Subcutaneous abdominal adipose tissue (tissue), 5 donors: ENCODE data around the gene CDX1.

Experiments
- H3K27ac ChIP-seq: one replicate; pipeline ENCODE4 v1.7.0; 2013; ENCODE audit warnings: low read depth, mild to moderate bottlenecking, inconsistent platforms, low read length, moderate library complexity
- H3K27me3 ChIP-seq, 5 donors: one replicate each; pipeline ENCODE4 v1.7.0; 2013; ENCODE audit warnings: low read length in 5 of 5, inconsistent platforms in 1 of 5; ENCODE audit not compliant: control insufficient read depth in 5 of 5, insufficient read depth in 4 of 5
- H3K36me3 ChIP-seq, 5 donors: one replicate each; pipeline ENCODE4 v1.7.0; 2013; ENCODE audit warnings: low read length in 5 of 5; ENCODE audit not compliant: control insufficient read depth in 5 of 5, insufficient read depth in 5 of 5
- H3K4me1 ChIP-seq, 5 donors: one replicate each; pipeline ENCODE4 v1.7.0; 2013; ENCODE audit warnings: low read length in 5 of 5, mild to moderate bottlenecking in 3 of 5, moderate library complexity in 1 of 5; ENCODE audit not compliant: control insufficient read depth in 5 of 5, insufficient read depth in 5 of 5
- H3K4me3 ChIP-seq, 5 donors: one replicate each; pipeline ENCODE4 v1.7.0; 2013; ENCODE audit warnings: low read length in 5 of 5, low read depth in 1 of 5
- H3K9ac ChIP-seq, 5 donors: one replicate each; pipeline ENCODE4 v1.7.0; 2013; ENCODE audit warnings: low read length in 5 of 5, mild to moderate bottlenecking in 4 of 5, moderate library complexity in 3 of 5
- H3K9me3 ChIP-seq, 5 donors: one replicate each; pipeline ENCODE4 v1.7.0; 2013; ENCODE audit warnings: low read length in 5 of 5; ENCODE audit not compliant: control insufficient read depth in 5 of 5
- donor health status: healthy.
- donor health status: healthy.
- donor health status: healthy.
- donor health status: healthy.
- donor health status: healthy.

The CDX1 gene

DNA sequence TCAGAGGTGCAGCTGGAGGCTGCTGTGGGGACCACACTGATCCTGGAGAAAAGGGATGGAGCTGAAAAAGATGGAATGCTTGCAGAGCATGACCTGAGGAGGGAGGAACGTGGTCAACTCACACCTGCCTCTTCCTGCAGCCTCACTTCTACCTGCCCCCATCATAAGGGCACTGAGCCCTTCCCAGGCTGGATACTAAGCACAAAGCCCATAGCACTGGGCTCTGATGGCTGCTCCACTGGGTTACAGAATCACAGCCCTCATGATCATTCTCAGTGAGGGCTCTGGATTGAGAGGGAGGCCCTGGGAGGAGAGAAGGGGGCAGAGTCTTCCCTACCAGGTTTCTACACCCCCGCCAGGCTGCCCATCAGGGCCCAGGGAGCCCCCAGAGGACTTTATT, 17.4 kb downstream of the CDX1 start:
- no peak overlapping the region for H3K4me3 ChIP-seq
- no peak overlapping the region for H3K9ac ChIP-seq
- H3K4me1 ChIP-seq: peaks cover 5 to 31% (median 26%) of the 10 kb centered on the region in 5 donors
- no peaks in the 10 kb centered on the region for H3K36me3 ChIP-seq
- H3K27ac ChIP-seq: no peak overlapping the region
- H3K9me3 ChIP-seq: no peaks in the 10 kb centered on the region
- H3K27me3 ChIP-seq: peaks cover 2 to 14% (median 3%) of the 10 kb centered on the region in 5 donors

DNA sequence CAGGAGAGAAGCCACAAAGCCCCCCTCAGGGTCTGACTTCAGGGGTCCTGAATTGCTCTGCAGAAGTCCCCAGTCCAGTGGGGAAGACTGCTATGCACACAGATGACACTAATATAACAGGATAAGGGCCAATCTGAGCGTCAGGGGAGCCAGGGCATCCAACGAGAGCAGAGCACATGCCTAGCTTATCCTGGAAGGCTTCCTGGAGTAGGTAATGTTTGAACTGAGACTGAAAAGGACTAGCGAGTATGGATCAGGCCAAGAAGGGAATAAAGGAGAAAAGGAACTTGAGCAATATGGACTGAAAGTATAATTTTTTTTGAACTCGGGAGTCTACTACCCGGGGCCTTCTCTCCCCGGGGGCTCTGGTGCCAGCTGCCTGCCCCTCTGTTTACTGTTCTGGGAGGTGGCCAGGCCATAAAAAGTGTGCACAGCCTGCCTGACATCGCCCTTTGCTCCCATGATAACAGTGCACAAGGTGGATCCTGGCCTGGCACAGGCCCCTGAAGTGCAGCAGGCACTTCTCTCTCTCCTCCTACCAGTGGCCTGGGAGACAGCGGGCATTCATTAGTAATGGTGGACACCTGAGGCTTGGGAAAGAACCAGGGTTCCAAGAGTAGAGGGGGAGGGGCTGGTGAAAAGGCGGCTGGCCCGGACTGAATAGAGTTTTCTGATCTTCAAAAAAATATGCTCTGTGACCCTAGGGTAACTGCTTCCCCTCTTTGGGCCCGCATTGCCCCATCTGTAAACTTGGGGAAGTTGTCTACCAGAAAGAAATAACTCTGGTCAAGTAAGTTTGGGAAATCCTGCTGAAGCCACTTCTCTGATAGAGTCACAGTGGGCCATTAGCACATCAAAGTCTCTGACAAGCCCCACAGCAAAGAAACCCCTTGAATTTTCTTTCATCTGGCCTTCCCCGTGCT, 18.7 kb downstream of the CDX1 start:
- no peaks in the 10 kb centered on the region for H3K36me3 ChIP-seq
- no peak overlapping the region for H3K4me3 ChIP-seq
- H3K9ac ChIP-seq: no peak overlapping the region
- peaks cover 3 to 26% (median 17%) of the 10 kb centered on the region in 5 donors for H3K4me1 ChIP-seq
- no peaks in the 10 kb centered on the region for H3K9me3 ChIP-seq
- H3K27me3 ChIP-seq: peaks cover 8 to 26% (median 15%) of the 10 kb centered on the region in 5 donors
- no peak overlapping the region for H3K27ac ChIP-seq

DNA sequence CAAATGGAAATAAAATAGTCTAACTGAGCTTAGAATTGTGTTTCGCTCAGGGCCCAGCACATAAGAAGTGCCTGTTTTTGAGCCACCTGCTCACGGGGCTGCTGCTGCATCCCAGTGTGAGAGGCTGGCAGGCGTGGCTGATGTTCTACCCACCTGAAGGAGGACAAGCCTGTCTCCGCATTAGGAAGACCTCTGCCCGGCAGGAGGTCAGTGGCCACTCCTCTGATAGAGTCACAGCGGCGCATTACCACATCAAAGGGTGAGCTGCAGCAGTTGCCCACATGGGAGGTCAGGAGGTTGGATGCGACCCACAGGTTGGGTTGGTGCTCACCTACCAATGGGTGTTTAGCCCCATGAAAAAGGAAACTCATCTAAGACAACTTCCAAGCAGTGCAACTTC, 19.6 kb downstream of the CDX1 start:
- Histone ChIP-seq H3K4me1 (peaks cover 0 to 17% (median 8%) of the 10 kb centered on the region in 5 donors), H3K27me3 (peaks cover 13 to 35% (median 23%) of the 10 kb centered on the region in 5 donors), H3K9me3 (no peaks in the 10 kb centered on the region), H3K9ac (no peak overlapping the region), H3K36me3 (no peaks in the 10 kb centered on the region), H3K4me3 (no peak overlapping the region), H3K27ac (no peak overlapping the region)

DNA sequence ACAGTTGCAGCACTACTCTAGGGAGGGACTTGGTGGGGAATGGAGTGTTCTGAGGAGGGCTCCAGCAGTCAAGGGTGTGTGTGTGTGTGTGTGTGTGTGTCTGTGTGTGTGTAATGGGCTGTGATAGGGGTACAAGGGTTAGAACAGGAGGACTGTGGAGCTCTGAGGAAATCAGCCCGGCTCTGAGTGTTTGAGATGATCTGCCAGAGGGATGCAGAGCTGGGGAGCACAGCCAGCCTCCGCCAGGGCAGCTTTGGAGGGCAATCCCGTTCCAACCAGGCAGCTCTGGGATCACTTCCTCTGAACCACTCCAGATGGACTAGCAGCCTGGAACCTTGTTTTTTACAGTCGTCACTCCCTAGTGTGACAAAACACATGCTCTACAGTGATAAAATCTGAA, 20.3 kb downstream of the CDX1 start:
- H3K27ac ChIP-seq: no peak overlapping the region
- H3K27me3 ChIP-seq: peaks cover 13 to 36% (median 24%) of the 10 kb centered on the region in 5 donors
- H3K9ac ChIP-seq: no peak overlapping the region
- H3K36me3 ChIP-seq: no peaks in the 10 kb centered on the region
- H3K9me3 ChIP-seq: no peaks in the 10 kb centered on the region
- peaks cover 0 to 14% (median 5%) of the 10 kb centered on the region in 5 donors for H3K4me1 ChIP-seq
- H3K4me3 ChIP-seq: no peak overlapping the region

DNA sequence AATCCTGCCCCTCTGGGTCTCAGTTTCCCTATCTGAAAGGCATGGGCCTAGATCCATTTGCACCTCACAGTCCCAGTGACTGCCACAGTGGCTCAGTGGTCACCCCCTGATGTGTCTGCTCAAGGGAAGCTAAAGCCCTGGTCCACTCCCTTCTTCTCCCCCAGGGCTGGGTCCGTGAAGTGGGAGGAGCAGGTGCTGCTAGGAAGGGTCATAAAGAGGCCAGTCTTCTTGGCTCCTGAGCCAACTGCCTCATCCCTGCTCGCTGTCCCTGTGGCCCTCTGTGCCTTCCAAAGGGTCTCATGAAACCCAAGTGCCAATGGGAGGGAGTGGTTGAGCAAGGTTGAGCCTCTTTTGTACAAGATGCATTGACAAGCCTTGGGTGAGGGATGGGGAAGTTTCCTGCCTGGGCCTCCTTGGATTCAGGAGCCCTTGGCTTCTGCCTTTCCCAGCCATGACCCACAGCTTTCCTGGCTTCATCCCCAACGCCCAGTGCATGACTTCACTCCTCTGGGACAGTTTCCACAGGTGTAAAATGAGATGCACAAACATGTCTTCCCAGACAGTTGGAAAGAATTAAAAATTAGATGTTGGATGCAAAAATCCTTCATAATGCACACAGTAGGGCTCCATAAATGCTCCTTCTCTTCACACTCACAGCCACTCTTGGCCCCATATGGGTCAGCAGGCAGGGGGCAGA, 21.7 kb downstream of the CDX1 start:
- H3K4me3 ChIP-seq: no peak overlapping the region
- H3K36me3 ChIP-seq: no peaks in the 10 kb centered on the region
- H3K9me3 ChIP-seq: no peaks in the 10 kb centered on the region
- H3K9ac ChIP-seq: no peak overlapping the region
- peaks cover 13 to 34% (median 24%) of the 10 kb centered on the region in 5 donors for H3K27me3 ChIP-seq
- peaks cover 0 to 14% (median 5%) of the 10 kb centered on the region in 5 donors for H3K4me1 ChIP-seq
- no peak overlapping the region for H3K27ac ChIP-seq

DNA sequence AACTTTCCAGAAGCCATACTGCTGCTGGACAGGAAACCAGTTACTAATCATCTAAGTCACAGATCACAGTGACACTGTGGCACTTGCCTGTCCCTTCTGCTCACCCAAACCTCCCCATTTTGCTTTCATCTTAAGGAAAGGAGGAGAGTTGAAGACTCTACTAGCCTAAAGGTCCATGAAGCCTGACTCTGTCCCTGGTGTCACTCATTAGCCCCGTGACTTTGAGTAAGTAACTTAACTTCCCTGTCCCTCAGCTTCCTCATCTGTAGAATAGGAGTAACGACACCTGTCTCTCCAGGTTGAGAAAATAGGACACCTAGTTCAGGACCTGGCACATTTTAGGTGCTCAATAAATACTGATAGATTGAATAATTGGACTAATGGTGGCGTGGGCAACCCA, 22.7 kb downstream of the CDX1 start:
- no peaks in the 10 kb centered on the region for H3K9me3 ChIP-seq
- H3K9ac ChIP-seq: no peak overlapping the region
- H3K36me3 ChIP-seq: no peaks in the 10 kb centered on the region
- H3K27me3 ChIP-seq: peaks cover 13 to 34% (median 24%) of the 10 kb centered on the region in 5 donors
- H3K27ac ChIP-seq: no peak overlapping the region
- peaks cover 0 to 14% (median 5%) of the 10 kb centered on the region in 5 donors for H3K4me1 ChIP-seq
- no peak overlapping the region for H3K4me3 ChIP-seq

DNA sequence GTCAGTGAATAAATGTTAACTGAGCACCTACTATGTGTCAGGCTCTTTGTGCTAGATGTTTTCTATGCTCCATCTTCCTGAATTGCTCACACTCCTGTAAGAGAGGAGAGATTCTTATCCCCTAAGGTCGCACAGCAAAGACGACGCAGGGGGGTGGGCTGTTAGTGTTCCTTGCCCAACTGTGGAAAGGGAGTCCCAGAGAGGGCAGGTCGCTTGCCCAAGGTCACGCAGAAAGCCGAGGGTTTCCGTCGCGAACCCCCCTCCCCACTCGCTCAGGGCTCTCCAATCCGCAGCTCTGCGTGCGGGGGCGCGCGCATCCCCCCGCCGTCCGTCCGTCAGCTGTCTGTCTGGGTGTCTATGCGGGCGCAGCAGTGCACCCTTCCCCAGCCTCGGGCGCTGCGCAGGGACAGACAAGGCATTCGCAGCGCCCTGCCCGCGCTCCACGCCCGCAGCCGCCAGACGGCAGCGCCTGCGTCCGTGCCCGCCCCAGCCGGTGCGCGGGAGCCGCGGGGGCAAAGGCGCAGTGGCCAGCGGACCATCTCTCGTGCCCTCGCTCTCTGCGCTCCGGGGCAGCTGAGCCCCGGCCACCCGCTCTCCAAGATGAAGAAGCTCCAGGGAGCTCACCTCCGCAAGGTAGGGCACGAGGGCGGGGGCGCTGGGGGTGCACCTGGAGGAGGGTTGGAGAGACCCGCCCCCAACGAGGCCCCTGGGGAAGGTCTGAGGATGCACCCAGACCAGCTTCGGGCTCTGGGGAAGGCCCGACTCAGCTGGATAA, 23.3 kb downstream of the CDX1 start, which contains the start of gene SLC6A7:
Gene SLC6A7 (plus strand): TSS at position 335 of the 775 bp plus-strand sequence. CDS start 266 bp downstream, at position 601.
- Histone ChIP-seq H3K9me3 (no peaks in the 10 kb centered on the region), H3K27ac (no peak within 1 kb of the TSS), H3K4me1 (peaks cover 0 to 14% (median 5%) of the 10 kb centered on the region in 5 donors), H3K9ac (no peak within 1 kb of the TSS), H3K4me3 (peak within 1 kb of the TSS in 2 of 5 donors; percentile 8 to 23), H3K36me3 (no peaks in the 10 kb centered on the region), H3K27me3 (peaks cover 13 to 34% (median 24%) of the 10 kb centered on the region in 5 donors)

DNA sequence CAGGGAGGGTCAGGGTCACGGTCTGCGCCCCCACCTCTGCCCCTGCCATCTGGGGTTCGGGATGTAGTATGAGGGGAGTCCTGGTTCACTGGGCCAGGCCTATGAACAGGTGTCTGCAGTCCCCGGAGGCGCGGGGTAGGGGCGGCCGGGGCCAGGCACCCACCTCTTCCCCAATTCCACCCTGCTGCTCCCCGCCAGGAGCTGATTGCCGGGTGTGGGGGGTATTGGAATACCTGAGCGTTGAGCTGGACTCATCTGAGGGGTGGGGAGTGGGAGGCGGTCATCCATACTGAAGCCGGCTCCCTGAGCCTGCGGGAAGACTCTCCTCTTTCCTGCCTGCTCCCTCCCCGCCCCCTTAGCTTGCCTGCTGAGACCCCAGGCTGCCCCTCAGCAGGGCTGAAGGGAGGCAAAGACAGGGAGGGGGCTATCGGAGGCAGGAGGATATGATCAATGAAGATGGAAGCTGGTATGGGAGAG, 24.0 kb downstream of the CDX1 start:
- Histone ChIP-seq H3K4me1 (peaks cover 0 to 11% (median 5%) of the 10 kb centered on the region in 5 donors), H3K9me3 (no peaks in the 10 kb centered on the region), H3K36me3 (no peaks in the 10 kb centered on the region), H3K9ac (no peak overlapping the region), H3K4me3 (no peak overlapping the region), H3K27ac (no peak overlapping the region), H3K27me3 (peaks cover 13 to 34% (median 24%) of the 10 kb centered on the region in 5 donors)

DNA sequence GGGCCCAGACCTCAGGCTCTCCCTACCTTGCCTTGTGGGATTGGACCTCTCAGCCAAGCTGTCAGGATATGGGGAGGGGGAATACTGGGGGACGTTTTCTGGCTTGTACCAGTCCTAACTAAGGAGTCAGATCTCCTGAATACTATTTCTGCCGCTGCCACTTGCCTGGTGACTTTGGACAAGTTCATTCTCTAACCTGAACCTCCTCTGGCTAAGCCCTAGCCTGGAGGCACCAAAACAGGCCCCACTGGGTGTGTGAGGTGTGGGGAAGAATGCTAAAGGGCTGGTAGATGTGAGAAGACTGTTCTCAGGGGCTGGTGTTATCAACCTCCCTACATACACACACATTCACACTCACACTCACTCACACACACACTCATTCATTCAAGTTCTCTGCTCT, 24.4 kb downstream of the CDX1 start:
- H3K36me3 ChIP-seq: no peaks in the 10 kb centered on the region
- no peak overlapping the region for H3K4me3 ChIP-seq
- H3K27ac ChIP-seq: no peak overlapping the region
- H3K9ac ChIP-seq: no peak overlapping the region
- peaks cover 0 to 11% (median 5%) of the 10 kb centered on the region in 5 donors for H3K4me1 ChIP-seq
- H3K27me3 ChIP-seq: peaks cover 13 to 34% (median 24%) of the 10 kb centered on the region in 5 donors
- no peaks in the 10 kb centered on the region for H3K9me3 ChIP-seq
